Kidney epithelial cell (primary cell): ENCODE data around the gene SLC11A1. TPM values are rescaled to one million over a fixed set of nuclear protein-coding genes. Genes with fewer than 3 reads are reported as not detected.
A peak's percentile ranks its signal among the peaks of the same experiment; 100 is the strongest.

Source experiments
- DNase-seq: peaks from one replicate; pipeline ENCODE4 v3.0.0-alpha.2; 2010; ENCODE audit warnings: low read depth
- H3K27me3 ChIP-seq: 2 replicates; pipeline ENCODE4 v1.6.0; 2011; ENCODE audit warnings: low read length; ENCODE audit not compliant: control insufficient read depth, insufficient read depth
- H3K36me3 ChIP-seq: 2 replicates; pipeline ENCODE4 v1.5.1; 2011; ENCODE audit warnings: low read length; ENCODE audit not compliant: control insufficient read depth, insufficient read depth
- H3K4me3 ChIP-seq: 2 replicates; pipeline ENCODE4 v1.5.1; 2011; ENCODE audit warnings: low read depth, mild to moderate bottlenecking, control low read depth, low read length
- CTCF ChIP-seq: IDR thresholded peaks from 2 replicates; pipeline ENCODE4 v1.5.1; 2011; ENCODE audit warnings: mild to moderate bottlenecking, moderate library complexity, low read length, control low read depth, inconsistent platforms; ENCODE audit not compliant: insufficient read depth, poor library complexity, severe bottlenecking
- total RNA-seq: library from RNA; depleted of rRNA; stranded (reverse); fragments of >200 nt; gene quantifications from 2 replicates; pipeline ENCODE4 v1.2.3, GENCODE V29; 2015

Gene SLC11A1
- total RNA-seq, 1 donor from 2014 or later: 0.21 TPM

GRCh38 chr2:218403810-218404209, 21.7 kb downstream of the SLC11A1 start:
- no peak for TF ChIP-seq CTCF
- H3K4me3 ChIP-seq: no peak overlapping the region
- H3K27me3 ChIP-seq: no peaks in the 10 kb centered on the region
- no peaks in the 10 kb centered on the region for H3K36me3 ChIP-seq
- no peak for DNase-seq

GRCh38 chr2:218404351-218405085, 22.4 kb downstream of the SLC11A1 start:
- H3K36me3 ChIP-seq: no peaks in the 10 kb centered on the region
- no peak for TF ChIP-seq CTCF
- H3K27me3 ChIP-seq: no peaks in the 10 kb centered on the region
- DNase-seq: no peak
- no peak overlapping the region for H3K4me3 ChIP-seq

- Histone ChIP-seq H3K36me3 (no peaks in the 10 kb centered on the region), H3K4me3 (no peak overlapping the region), H3K27me3 (no peaks in the 10 kb centered on the region)
- DNase-seq: no peak
- no peak for TF ChIP-seq CTCF
These were observed 23.1 kb downstream of the SLC11A1 start for GRCh38 chr2:218405086-218405745.

GRCh38 chr2:218405746-218406208, 23.7 kb downstream of the SLC11A1 start:
- no peak for DNase-seq
- no peaks in the 10 kb centered on the region for H3K27me3 ChIP-seq
- no peak for TF ChIP-seq CTCF
- H3K36me3 ChIP-seq: no peaks in the 10 kb centered on the region
- H3K4me3 ChIP-seq: peak overlapping the region; percentile 36

GRCh38 chr2:218406209-218406948, 24.3 kb downstream of the SLC11A1 start:
- DNase-seq: peak; percentile 69
- Histone ChIP-seq H3K36me3 (no peaks in the 10 kb centered on the region), H3K4me3 (peak overlapping the region; percentile 44), H3K27me3 (no peaks in the 10 kb centered on the region)
- peak; percentile 92 for TF ChIP-seq CTCF
